Measurements from ENCODE around the gene LGALS9. TPM values are rescaled to one million over a fixed set of nuclear protein-coding genes. Genes with fewer than 3 reads are reported as not detected.
A peak's percentile ranks its signal among the peaks of the same experiment; 100 is the strongest.

Gene LGALS9
- total RNA-seq, 1 donor from 2014 or later = 46.4 TPM

DNA sequence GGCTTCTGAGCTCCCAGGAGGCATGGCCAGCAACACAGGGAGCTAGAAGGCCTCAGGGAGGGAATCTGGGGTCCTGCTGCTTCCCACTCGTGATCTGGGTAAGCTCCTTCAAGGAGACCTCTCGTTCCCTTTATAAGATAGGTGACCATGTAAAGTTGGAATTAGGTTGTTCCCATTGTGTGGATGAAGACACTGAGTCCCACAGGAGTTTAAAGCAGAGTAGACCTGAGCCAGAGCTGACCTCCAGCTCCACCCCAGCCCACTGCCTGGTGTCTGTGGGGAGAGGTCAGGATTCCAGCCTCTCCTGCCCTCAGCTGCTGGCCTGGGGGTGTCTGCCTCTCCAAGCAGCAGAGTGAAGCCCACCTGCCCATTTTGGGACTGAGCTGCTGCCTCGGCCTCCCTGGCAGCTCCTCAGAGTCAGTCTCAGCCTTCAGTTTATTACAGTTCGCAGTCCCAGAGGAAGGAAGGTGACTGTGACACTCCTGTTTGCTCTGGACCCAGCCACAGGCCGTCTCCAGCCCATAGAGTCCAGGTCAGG lies 33.1 kb upstream of the LGALS9 start:
- Mint-ChIP-seq H3K27me3 (no peaks in the 10 kb centered on the region), H3K36me3 (ENCODE audit: low read depth) (peaks cover 48% of the 10 kb centered on the region), H3K4me3 (no peak overlapping the region), H3K4me1 (peaks cover 34% of the 10 kb centered on the region), H3K27ac (no peak overlapping the region), H3K9me3 (no peaks in the 10 kb centered on the region)
- DNase-seq = no peak
- intact Hi-C loops (cut with micrococcal nuclease) = no loop called here

- intact Hi-C loops (cut with micrococcal nuclease) = no loop called here
- Mint-ChIP-seq H3K27ac (no peak overlapping the region), H3K36me3 (ENCODE audit: low read depth) (peaks cover 51% of the 10 kb centered on the region), H3K9me3 (no peaks in the 10 kb centered on the region), H3K4me3 (no peak overlapping the region), H3K4me1 (peaks cover 37% of the 10 kb centered on the region), H3K27me3 (no peaks in the 10 kb centered on the region)
- no peak for DNase-seq
Measured at GRCh38 chr17:27598337-27599050, 32.5 kb upstream of the LGALS9 start.

- H3K27me3 Mint-ChIP-seq = no peaks in the 10 kb centered on the region
- H3K9me3 Mint-ChIP-seq = no peaks in the 10 kb centered on the region
- peaks cover 45% of the 10 kb centered on the region for H3K36me3 Mint-ChIP-seq (ENCODE audit: low read depth)
- H3K27ac Mint-ChIP-seq = peak overlapping the region; percentile 53
- peaks cover 22% of the 10 kb centered on the region for H3K4me1 Mint-ChIP-seq
- no peak for DNase-seq
- H3K4me3 Mint-ChIP-seq = no peak overlapping the region
- intact Hi-C loops (cut with micrococcal nuclease) = loop anchor here (1.0 to 5.0 kb wide), 3 partner anchors 32 to 157 kb away; no protein-coding TSS in a partner anchor
Measured at GRCh38 chr17:27600471-27600870, 30.5 kb upstream of the LGALS9 start.

DNA sequence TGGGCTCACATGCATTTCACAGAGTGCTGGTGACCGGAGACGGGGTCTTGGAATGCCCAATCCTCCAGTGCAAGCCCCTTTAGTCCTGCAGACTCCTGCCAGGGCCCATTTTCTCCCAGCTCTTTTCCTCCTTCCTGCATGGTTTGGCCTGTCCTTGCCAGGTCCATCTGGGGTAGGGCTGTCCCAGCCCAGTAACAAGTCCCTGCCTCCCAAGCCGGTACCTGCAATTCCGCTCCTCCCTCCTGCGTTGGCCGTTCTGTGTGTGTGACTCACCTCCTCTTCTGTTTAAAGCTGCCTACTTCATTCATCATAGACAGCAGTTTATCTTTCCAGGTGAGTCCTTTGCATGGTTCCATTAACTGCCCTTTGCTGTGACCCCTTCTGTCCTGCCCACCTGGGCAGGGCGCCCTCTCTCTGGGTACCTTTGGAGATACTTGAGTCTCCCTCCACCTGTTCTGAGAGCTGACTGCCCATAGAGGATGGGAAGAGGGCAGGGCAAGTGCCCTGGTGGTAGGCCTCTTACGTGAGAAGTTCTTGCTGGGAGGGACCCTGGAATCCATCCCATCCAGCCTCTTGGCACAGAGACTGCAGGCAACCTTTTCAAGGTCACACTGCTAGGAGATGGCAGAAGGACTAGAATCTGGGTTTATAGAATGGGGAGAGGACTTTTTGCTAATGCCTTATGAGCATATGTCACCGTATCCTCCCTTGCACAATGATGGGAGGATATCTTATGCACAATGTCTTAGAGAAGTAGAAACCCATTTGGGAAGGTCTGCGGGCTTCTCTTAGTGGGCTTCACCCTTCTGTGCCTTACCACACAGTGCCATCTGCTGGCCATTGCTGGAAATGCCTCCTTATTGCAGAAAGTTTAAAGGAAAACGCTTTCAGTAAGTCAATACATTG lies 29.7 kb upstream of the LGALS9 start:
- intact Hi-C loops (cut with micrococcal nuclease) = loop anchor here (1.0 to 5.0 kb wide), 6 partner anchors 33 to 365 kb away; no protein-coding TSS in a partner anchor
- peaks cover 18% of the 10 kb centered on the region for H3K4me1 Mint-ChIP-seq
- no peak overlapping the region for H3K4me3 Mint-ChIP-seq
- H3K36me3 Mint-ChIP-seq (ENCODE audit: low read depth) = peaks cover 46% of the 10 kb centered on the region
- H3K27me3 Mint-ChIP-seq = no peaks in the 10 kb centered on the region
- no peaks in the 10 kb centered on the region for H3K9me3 Mint-ChIP-seq
- DNase-seq = peak; percentile 95
- H3K27ac Mint-ChIP-seq = peak overlapping the region; percentile 41

GRCh38 chr17:27601975-27602302 lies 29.0 kb upstream of the LGALS9 start:
- H3K4me1 Mint-ChIP-seq = peaks cover 18% of the 10 kb centered on the region
- H3K27me3 Mint-ChIP-seq = no peaks in the 10 kb centered on the region
- no peak overlapping the region for H3K27ac Mint-ChIP-seq
- H3K9me3 Mint-ChIP-seq = no peaks in the 10 kb centered on the region
- H3K4me3 Mint-ChIP-seq = no peak overlapping the region
- peaks cover 45% of the 10 kb centered on the region for H3K36me3 Mint-ChIP-seq (ENCODE audit: low read depth)
- intact Hi-C loops (cut with micrococcal nuclease) = loop anchor here (1.0 to 5.0 kb wide), 6 partner anchors 33 to 366 kb away; no protein-coding TSS in a partner anchor
- DNase-seq = no peak

DNA sequence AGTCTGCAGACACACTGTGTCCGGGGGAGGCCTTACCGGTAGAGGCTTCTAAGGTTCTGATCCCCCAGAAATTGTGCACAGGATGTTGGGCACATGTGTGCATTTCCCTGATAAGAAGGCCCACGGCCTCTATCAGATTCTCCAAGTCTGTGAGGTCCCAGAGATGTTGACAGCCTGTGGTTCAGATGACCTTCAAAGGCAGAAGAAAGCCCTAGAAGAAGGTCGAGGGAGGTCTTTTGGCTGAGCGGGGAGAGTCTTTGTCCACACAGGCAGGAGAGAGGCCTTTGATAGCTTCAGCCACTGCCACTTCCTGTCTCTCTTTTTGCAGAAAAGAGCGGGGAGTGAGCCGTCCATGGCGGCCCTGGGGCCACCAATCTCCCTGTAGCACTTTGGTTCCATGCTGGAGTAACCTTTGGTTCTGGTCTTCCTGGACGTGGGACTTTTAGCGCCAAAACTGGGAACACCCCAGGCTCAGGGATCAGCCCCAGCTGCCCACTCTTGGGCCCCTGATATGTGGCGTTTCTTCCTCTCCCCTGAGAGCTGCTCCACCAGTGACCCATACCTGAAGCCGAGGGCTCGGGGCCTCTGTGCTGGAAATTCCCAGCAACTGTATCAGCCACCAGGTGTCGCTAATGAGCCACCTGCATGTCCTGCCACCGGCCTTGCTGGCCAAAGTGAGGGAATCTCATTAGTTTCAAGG lies 28.1 kb upstream of the LGALS9 start:
- H3K4me1 Mint-ChIP-seq = peaks cover 18% of the 10 kb centered on the region
- H3K9me3 Mint-ChIP-seq = no peaks in the 10 kb centered on the region
- intact Hi-C loops (cut with micrococcal nuclease) = loop anchor here (1.0 to 5.0 kb wide), 2 partner anchors 48 to 154 kb away; no protein-coding TSS in a partner anchor
- no peaks in the 10 kb centered on the region for H3K27me3 Mint-ChIP-seq
- DNase-seq = peak; percentile 91
- H3K27ac Mint-ChIP-seq = peak overlapping the region; percentile 43
- peaks cover 49% of the 10 kb centered on the region for H3K36me3 Mint-ChIP-seq (ENCODE audit: low read depth)
- H3K4me3 Mint-ChIP-seq = no peak overlapping the region

- intact Hi-C loops (cut with micrococcal nuclease) = loop anchor here (1.0 to 5.0 kb wide), 2 partner anchors 48 to 154 kb away; no protein-coding TSS in a partner anchor
- Mint-ChIP-seq H3K27ac (peak overlapping the region; percentile 43), H3K36me3 (ENCODE audit: low read depth) (peaks cover 53% of the 10 kb centered on the region)
Measured at GRCh38 chr17:27603421-27603770, 27.6 kb upstream of the LGALS9 start.

DNA sequence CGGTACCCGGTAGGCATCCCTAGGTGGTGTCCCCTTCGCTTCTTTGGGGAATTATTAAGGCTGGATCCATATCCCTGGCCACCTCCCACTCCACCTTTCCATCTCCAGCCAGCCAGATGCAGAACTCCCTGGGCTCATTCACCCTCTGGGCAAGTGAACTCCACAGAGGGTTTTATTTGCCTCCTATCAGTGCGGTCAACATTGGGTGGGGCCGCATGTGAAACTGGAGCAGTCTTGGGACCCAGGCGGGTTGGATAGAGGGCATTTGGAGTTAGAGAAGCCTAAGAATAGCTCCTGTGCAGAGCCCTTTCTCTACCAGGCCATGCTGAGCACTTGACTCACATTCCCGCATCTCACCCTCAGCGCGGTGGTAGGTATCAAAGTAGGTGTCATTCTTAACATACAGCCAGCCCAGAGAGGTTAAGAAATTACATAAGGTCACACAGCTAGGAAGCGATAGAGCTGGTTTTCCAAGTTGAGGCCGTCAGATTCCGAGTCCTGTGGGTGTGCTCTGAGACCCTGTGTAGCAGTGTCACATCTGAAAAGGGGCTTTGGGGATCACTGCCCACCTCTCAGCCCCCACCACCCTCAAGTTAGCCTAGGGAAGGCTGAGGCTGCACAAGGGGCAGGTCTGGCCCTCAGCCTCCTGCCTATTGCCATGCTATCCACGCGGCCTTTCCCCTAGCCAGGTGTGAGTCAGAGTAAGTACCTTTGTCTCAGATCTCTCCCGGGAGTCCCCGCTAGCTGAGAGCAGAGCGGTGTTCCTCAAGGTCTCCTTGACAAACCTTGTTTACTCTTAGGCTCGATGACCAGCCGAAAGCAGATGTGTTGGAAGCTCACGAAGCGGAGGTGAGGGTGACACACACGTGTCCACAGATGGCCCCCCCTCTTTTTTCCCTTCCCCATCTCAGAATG lies 26.9 kb upstream of the LGALS9 start:
- Mint-ChIP-seq H3K27me3 (no peaks in the 10 kb centered on the region), H3K27ac (no peak overlapping the region), H3K4me3 (no peak overlapping the region), H3K9me3 (no peaks in the 10 kb centered on the region), H3K36me3 (ENCODE audit: low read depth) (peaks cover 55% of the 10 kb centered on the region), H3K4me1 (peaks cover 29% of the 10 kb centered on the region)
- intact Hi-C loops (cut with micrococcal nuclease) = loop anchor here (1.0 to 5.0 kb wide), 2 partner anchors 47 to 153 kb away; no protein-coding TSS in a partner anchor
- no peak for DNase-seq

More at GRCh38 chr17:27603421-27603770, 27.6 kb upstream of the LGALS9 start:
- no peak overlapping the region for H3K4me3 Mint-ChIP-seq
- no peak for DNase-seq
- no peaks in the 10 kb centered on the region for H3K9me3 Mint-ChIP-seq
- no peaks in the 10 kb centered on the region for H3K27me3 Mint-ChIP-seq
- H3K4me1 Mint-ChIP-seq = peaks cover 23% of the 10 kb centered on the region

- intact Hi-C loops (cut with micrococcal nuclease) = no loop called here
- no peaks in the 10 kb centered on the region for H3K27me3 Mint-ChIP-seq
- H3K27ac Mint-ChIP-seq = no peak overlapping the region
- H3K4me3 Mint-ChIP-seq = no peak overlapping the region
- H3K9me3 Mint-ChIP-seq = no peaks in the 10 kb centered on the region
- peaks cover 65% of the 10 kb centered on the region for H3K36me3 Mint-ChIP-seq (ENCODE audit: low read depth)
- DNase-seq = no peak
- peaks cover 30% of the 10 kb centered on the region for H3K4me1 Mint-ChIP-seq
Measured at GRCh38 chr17:27605409-27605808, 25.6 kb upstream of the LGALS9 start.

DNA sequence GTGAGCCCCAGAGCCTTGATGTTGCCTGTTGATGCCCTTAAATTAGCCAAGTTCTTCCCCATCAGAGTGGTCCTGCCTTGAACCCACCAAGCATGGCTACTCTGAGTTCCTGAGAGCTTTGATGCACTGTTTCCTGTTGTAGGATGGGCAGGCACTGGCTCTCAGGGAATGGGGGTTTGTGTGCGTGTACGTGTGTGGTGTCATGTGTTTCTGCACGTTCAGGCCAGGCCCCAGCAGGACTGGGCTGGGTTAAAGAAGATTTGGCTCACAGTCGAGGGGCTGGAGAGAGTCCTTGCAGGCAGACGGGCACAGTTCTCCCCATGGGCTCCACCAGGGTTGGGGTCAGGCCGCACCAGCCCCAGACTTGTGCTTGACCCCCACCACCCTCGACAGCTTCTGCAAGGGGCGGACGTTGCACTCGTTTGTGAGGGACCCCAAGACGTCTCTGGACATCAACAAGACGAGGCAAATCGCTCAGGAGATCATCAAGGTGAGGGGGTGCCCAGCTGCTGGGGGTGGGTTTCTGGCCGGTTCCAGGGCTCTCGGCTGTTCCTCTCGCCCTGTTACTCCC lies 23.4 kb upstream of the LGALS9 start:
- Mint-ChIP-seq H3K27ac (peak overlapping the region; percentile 82), H3K36me3 (ENCODE audit: low read depth) (peaks cover 61% of the 10 kb centered on the region), H3K4me3 (no peak overlapping the region), H3K4me1 (peaks cover 32% of the 10 kb centered on the region), H3K9me3 (no peaks in the 10 kb centered on the region), H3K27me3 (no peaks in the 10 kb centered on the region)
- intact Hi-C loops (cut with micrococcal nuclease) = no loop called here
- no peak for DNase-seq

GRCh38 chr17:27608328-27609230 lies 22.4 kb upstream of the LGALS9 start:
- Mint-ChIP-seq H3K4me1 (peaks cover 30% of the 10 kb centered on the region), H3K9me3 (no peaks in the 10 kb centered on the region), H3K36me3 (ENCODE audit: low read depth) (peaks cover 64% of the 10 kb centered on the region), H3K4me3 (no peak overlapping the region), H3K27me3 (no peaks in the 10 kb centered on the region), H3K27ac (peak overlapping the region; percentile 82)
- no peak for DNase-seq
- intact Hi-C loops (cut with micrococcal nuclease) = no loop called here

All from activated CD4-positive, alpha-beta T cell treated with anti-CD3 and anti-CD28 coated beads, Interleukin-2, amount 10 ng/mL, durations not matched to agents 24 days and 14 days (primary cell).